ENCODE results near the gene LCE2A. TPM values are rescaled to one million over a fixed set of nuclear protein-coding genes. Genes with fewer than 3 reads are reported as not detected.

Gene LCE2A
- total RNA-seq, 4 donors from 2014 or later = not detected

DNA sequence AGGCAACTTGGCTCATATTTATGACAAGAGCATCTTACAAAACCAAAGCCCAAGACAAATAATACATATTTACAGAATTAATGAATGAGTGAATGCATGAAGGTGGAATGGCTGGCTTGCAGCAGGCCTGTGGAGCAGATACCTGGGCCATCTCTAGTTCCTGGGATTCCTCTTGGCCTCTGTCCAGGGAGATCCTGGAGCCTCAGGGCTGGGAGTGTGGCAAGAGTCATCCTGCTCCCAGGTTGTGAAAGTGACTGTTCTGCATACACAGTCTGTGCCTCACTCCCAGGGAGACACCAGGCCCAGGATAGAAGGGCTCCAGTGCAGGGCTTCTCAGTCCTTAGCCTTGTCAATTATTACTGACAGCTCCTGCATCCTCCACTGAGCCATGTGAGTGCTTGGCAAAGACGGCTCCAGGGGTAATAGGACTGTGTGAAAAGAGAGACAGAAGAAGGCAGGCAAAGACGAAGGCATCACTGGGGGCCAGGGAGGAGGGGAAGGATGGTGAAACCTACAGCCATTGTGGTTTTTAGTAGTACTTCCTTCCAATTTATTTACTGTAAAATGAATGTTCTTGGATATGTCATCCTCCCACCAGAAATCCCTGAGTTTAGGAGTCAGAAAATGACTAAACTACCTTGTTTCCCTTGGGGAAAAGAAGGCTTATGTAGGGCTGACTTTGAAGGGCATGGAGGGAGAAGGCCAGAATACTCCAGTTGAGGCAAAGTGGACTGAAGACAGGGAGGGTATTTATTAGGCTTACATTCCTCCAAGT, 45.4 kb downstream of the LCE2A start:
- TF ChIP-seq, protein P1, sequence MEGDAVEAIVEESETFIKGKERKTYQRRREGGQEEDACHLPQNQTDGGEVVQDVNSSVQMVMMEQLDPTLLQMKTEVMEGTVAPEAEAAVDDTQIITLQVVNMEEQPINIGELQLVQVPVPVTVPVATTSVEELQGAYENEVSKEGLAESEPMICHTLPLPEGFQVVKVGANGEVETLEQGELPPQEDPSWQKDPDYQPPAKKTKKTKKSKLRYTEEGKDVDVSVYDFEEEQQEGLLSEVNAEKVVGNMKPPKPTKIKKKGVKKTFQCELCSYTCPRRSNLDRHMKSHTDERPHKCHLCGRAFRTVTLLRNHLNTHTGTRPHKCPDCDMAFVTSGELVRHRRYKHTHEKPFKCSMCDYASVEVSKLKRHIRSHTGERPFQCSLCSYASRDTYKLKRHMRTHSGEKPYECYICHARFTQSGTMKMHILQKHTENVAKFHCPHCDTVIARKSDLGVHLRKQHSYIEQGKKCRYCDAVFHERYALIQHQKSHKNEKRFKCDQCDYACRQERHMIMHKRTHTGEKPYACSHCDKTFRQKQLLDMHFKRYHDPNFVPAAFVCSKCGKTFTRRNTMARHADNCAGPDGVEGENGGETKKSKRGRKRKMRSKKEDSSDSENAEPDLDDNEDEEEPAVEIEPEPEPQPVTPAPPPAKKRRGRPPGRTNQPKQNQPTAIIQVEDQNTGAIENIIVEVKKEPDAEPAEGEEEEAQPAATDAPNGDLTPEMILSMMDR (IDR thresholded peaks at IDR 0.05) = no peak
- TF ChIP-seq POLR2A (IDR thresholded peaks at IDR 0.05) = no peak
- WGBS, 2 donors = 63 to 64% methylated on average over 2 of the region's 2 CpGs
- no peaks in the 10 kb centered on the region for H3K27me3 ChIP-seq
- H3K9me3 ChIP-seq = no peaks in the 10 kb centered on the region
- H3K36me3 ChIP-seq = no peaks in the 10 kb centered on the region
- no peak for DNase-seq
- H3K4me3 ChIP-seq (replicated peaks in 1 of 3) = no peak overlapping the region
- no peak overlapping the region for H3K27ac ChIP-seq
- intact Hi-C loops (cut with DNase I) = no loop called here
- H3K4me1 ChIP-seq = no peaks in the 10 kb centered on the region

DNA sequence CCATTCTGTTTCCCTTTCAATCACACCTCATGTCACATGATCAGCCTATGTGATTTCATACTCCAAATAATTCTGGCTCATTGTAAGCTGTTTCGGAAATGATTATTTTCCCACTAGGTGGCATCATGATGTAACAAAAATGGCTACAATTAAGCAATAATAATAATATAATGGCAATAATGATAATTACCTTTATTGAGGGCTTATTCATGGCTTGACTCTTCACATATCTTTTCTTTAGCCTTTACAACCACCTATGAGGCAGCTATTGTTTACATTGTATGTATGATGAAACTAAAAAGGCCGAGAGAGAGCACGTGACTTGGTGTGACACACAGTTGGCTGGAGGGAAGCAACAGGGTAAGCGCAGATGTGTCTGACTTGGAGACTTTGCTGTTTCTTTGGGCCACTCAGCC, 47.2 kb downstream of the LCE2A start:
- TF ChIP-seq POLR2A (IDR thresholded peaks at IDR 0.05) = no peak
- TF ChIP-seq, protein P1 (IDR thresholded peaks at IDR 0.05) = no peak
- WGBS, 2 donors = 79 to 81% methylated on average over 4 of the region's 4 CpGs
- intact Hi-C loops (cut with DNase I) = no loop called here
- no peak overlapping the region for H3K4me3 ChIP-seq (replicated peaks in 1 of 3)
- no peaks in the 10 kb centered on the region for H3K4me1 ChIP-seq
- H3K36me3 ChIP-seq = no peaks in the 10 kb centered on the region
- H3K9me3 ChIP-seq = no peaks in the 10 kb centered on the region
- no peak overlapping the region for H3K27ac ChIP-seq
- DNase-seq = no peak
- no peaks in the 10 kb centered on the region for H3K27me3 ChIP-seq

DNA sequence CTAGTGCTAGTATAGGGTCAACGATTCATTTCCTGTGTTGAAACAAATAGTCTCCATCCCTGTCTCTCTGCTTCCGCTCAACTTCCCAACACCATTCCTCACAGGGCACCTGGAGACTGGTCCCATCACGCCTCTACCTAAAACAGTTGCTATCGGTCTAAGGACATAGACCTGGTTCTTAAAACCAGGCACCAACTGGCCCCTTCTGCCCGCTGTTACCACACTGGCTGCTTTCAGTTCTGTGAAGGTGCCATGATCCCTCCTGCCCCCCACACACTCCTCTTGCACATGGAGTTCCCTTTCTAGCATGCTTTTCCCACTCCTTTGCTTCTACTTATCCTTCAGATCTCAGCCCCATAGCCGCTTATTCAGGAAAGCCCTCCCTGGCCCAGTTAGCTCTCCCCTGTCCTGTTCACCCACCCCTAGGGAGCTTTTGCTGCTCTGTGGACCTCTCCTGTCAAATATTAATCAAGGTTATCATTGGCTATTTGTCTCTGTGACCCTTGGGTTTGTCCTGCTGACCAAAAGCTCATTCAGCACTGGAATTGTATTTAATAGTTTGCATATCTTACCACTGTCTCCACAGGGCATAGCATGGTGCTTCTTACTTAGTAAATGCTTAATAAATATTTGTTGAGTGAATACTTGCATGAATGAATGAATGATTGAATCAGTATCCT, 47.8 kb downstream of the LCE2A start:
- Histone ChIP-seq H3K4me1 (no peaks in the 10 kb centered on the region), H3K27ac (no peak overlapping the region), H3K27me3 (no peaks in the 10 kb centered on the region), H3K4me3 (replicated peaks in 1 of 3) (no peak overlapping the region), H3K36me3 (no peaks in the 10 kb centered on the region), H3K9me3 (no peaks in the 10 kb centered on the region)
- TF ChIP-seq POLR2A (IDR thresholded peaks at IDR 0.05) = no peak
- TF ChIP-seq, protein P1 (IDR thresholded peaks at IDR 0.05) = no peak
- WGBS, 2 donors = 82 to 88% methylated on average over 6 of the region's 6 CpGs
- DNase-seq = no peak
- intact Hi-C loops (cut with DNase I) = no loop called here

DNA sequence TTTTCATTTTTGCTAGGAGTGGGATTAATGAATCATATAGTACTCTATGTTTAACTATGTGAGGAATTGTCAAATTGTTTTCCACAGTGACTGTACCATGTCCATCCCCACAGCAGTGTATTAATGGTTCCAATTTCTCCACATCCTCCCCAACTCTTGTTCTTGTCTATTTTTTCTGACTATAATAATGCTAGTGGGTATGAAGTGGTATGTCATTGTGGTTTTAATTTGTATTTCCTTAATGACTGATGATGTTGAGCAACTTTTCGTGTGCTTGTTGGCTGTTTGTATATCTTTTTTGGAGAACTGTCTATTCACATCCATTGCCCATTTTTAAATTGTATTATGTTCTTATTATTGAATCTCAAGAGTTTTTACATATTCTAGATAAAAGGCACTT, 49.7 kb downstream of the LCE2A start:
- Histone ChIP-seq H3K4me3 (replicated peaks in 1 of 3) (no peak overlapping the region), H3K4me1 (no peaks in the 10 kb centered on the region), H3K9me3 (no peaks in the 10 kb centered on the region), H3K36me3 (no peaks in the 10 kb centered on the region), H3K27ac (no peak overlapping the region), H3K27me3 (no peaks in the 10 kb centered on the region)
- 67 to 69% methylated on average over 1 of the region's 1 CpG for WGBS, 2 donors
- intact Hi-C loops (cut with DNase I) = no loop called here
- DNase-seq = no peak
- TF ChIP-seq, protein P1 (IDR thresholded peaks at IDR 0.05) = no peak
- no peak for TF ChIP-seq POLR2A (IDR thresholded peaks at IDR 0.05)

Other genes with a start within 250 kb of the LCE2A start
- gene LCE5A, start 187.5 kb upstream of the LCE2A start, total RNA-seq = not detected
- gene CRCT1, start 183.9 kb upstream of the LCE2A start, total RNA-seq = not detected
- gene LCE3E, start 131.6 kb upstream of the LCE2A start, total RNA-seq = not detected
- not detected for gene LCE3D, start 117.8 kb upstream of the LCE2A start, total RNA-seq
- not detected for gene LCE3C, start 98.1 kb upstream of the LCE2A start, total RNA-seq
- not detected for gene LCE3B, start 84.5 kb upstream of the LCE2A start, total RNA-seq
- gene LCE3A, start 75.2 kb upstream of the LCE2A start, total RNA-seq = not detected
- gene LCE2D, start 35.0 kb upstream of the LCE2A start, total RNA-seq = not detected
- 10 to 100 TPM in 1 of 4 donors, not detected in 3; 17.6 TPM for gene LCE2C, start 23.1 kb upstream of the LCE2A start, total RNA-seq
- gene LCE2B, start 12.2 kb upstream of the LCE2A start, total RNA-seq = not detected
- not detected for gene LCE4A, start 9.8 kb downstream of the LCE2A start, total RNA-seq
- gene KPRP, start 59.7 kb downstream of the LCE2A start, total RNA-seq = not detected
- gene LCE1F, start 76.8 kb downstream of the LCE2A start, total RNA-seq = not detected
- not detected for gene LCE1E, start 87.9 kb downstream of the LCE2A start, total RNA-seq
- not detected for gene LCE1D, start 98.4 kb downstream of the LCE2A start, total RNA-seq
- gene LCE1C, start 108.3 kb downstream of the LCE2A start, total RNA-seq = not detected
- not detected for gene LCE1B, start 113.6 kb downstream of the LCE2A start, total RNA-seq
- gene LCE1A, start 129.1 kb downstream of the LCE2A start, total RNA-seq = not detected
- gene LCE6A, start 144.5 kb downstream of the LCE2A start, total RNA-seq = not detected
- not detected for gene LCE7A, start 161.7 kb downstream of the LCE2A start, total RNA-seq
- 1 to 10 TPM in 1 of 4 donors, not detected in 3; 2.6 TPM for gene SMCP, start 180.0 kb downstream of the LCE2A start, total RNA-seq
- gene IVL, start 210.2 kb downstream of the LCE2A start, total RNA-seq = not detected
- not detected for gene SPRR5, start 248.9 kb downstream of the LCE2A start, total RNA-seq